Pulmonary artery endothelial cell (primary cell): ENCODE measurements around the gene PHLDA2. TPM values are rescaled to one million over a fixed set of nuclear protein-coding genes. Genes with fewer than 3 reads are reported as not detected.

Experiments
- DNase-seq: peaks from one replicate; pipeline ENCODE4 v3.0.0-alpha.2; 2011; ENCODE audit warnings: low read depth, low spot score
- total RNA-seq: library from RNA; depleted of rRNA; stranded (reverse); fragments of >200 nt; gene quantifications from 2 replicates; pipeline ENCODE4 v1.2.3, GENCODE V29; 2014

Gene PHLDA2
- total RNA-seq: 8.4 and 12.1 TPM in 2 replicates

GRCh38 chr11:2928605-2929530 lies at the start of gene PHLDA2:
Gene PHLDA2 (minus strand): TSS chr11:2929420. CDS start chr11:2929364, 56 bp downstream.
- no peak for DNase-seq

- DNase-seq: no peak
Measured at GRCh38 chr11:2977113-2977512, 47.9 kb upstream of the PHLDA2 start.

- DNase-seq: no peak
Measured at GRCh38 chr11:2976294-2977063, 47.3 kb upstream of the PHLDA2 start.

GRCh38 chr11:2975594-2975993 lies 46.4 kb upstream of the PHLDA2 start:
- no peak for DNase-seq

- DNase-seq: no peak
Measured at GRCh38 chr11:2974272-2974671, 45.1 kb upstream of the PHLDA2 start.

GRCh38 chr11:2968341-2968900 lies 39.2 kb upstream of the PHLDA2 start:
- no peak for DNase-seq

- no peak for DNase-seq
Measured at GRCh38 chr11:2964782-2965181, 35.6 kb upstream of the PHLDA2 start.

- DNase-seq: no peak
Measured at GRCh38 chr11:2963761-2964160, 34.5 kb upstream of the PHLDA2 start.

- no peak for DNase-seq
Measured at GRCh38 chr11:2963112-2963754, 34.0 kb upstream of the PHLDA2 start.

- DNase-seq: no peak
Measured at GRCh38 chr11:2961080-2961479, 31.9 kb upstream of the PHLDA2 start.

GRCh38 chr11:2960139-2960538 lies 30.9 kb upstream of the PHLDA2 start:
- DNase-seq: no peak

GRCh38 chr11:2958251-2958650 lies 29.0 kb upstream of the PHLDA2 start:
- no peak for DNase-seq

- DNase-seq: no peak
Measured at GRCh38 chr11:2955906-2956476, 26.8 kb upstream of the PHLDA2 start.

- DNase-seq: no peak
Measured at GRCh38 chr11:2954263-2954662, 25.0 kb upstream of the PHLDA2 start.

- no peak for DNase-seq
Measured at GRCh38 chr11:2952290-2952689, 23.1 kb upstream of the PHLDA2 start.

- no peak for DNase-seq
Measured at GRCh38 chr11:2951231-2952110, 22.3 kb upstream of the PHLDA2 start.

- no peak for DNase-seq
Measured at GRCh38 chr11:2950825-2951224, 21.6 kb upstream of the PHLDA2 start.

- no peak for DNase-seq
Measured at GRCh38 chr11:2949920-2950319, 20.7 kb upstream of the PHLDA2 start.

- DNase-seq: no peak
Measured at GRCh38 chr11:2947744-2948143, 18.5 kb upstream of the PHLDA2 start.

GRCh38 chr11:2945757-2946287 lies 16.6 kb upstream of the PHLDA2 start:
- no peak for DNase-seq
